Neural progenitor cell (in vitro differentiated cells): ENCODE data around the gene C1orf87. TPM values are rescaled to one million over a fixed set of nuclear protein-coding genes. Genes with fewer than 3 reads are reported as not detected.
A peak's percentile ranks its signal among the peaks of the same experiment; 100 is the strongest.

Experiments
- DNase-seq: peaks from one replicate; pipeline ENCODE4 v3.0.0-alpha.2; 2016; ENCODE audit warnings: low spot score
- H2AFZ ChIP-seq: fragments of 200-600 bp; sonication (generic); replicated peaks from 2 replicates; pipeline ENCODE4 v1.6.1; 2016; ENCODE audit warnings: antibody characterized with exemption
- H3F3A ChIP-seq: fragments of 200-600 bp; sonication (generic); 2 replicates; pipeline ENCODE4 v1.6.1; 2016; ENCODE audit warnings: antibody characterized with exemption, low read depth
- H3K27ac ChIP-seq: fragments of 200-600 bp; sonication (generic); 2 replicates; pipeline ENCODE4 v1.5.1; 2016; ENCODE audit warnings: mild to moderate bottlenecking
- H3K27me3 ChIP-seq: fragments of 200-600 bp; sonication (generic); 2 replicates; pipeline ENCODE4 v1.6.1; 2016; ENCODE audit warnings: mild to moderate bottlenecking, moderate library complexity
- H3K36me3 ChIP-seq: fragments of 200-600 bp; sonication (generic); 2 replicates; pipeline ENCODE4 v1.5.1; 2016
- H3K4me1 ChIP-seq: fragments of 200-600 bp; sonication (generic); 2 replicates; pipeline ENCODE4 v1.6.1; 2016; ENCODE audit warnings: mixed run types
- H3K4me2 ChIP-seq: fragments of 200-600 bp; sonication (generic); 2 replicates; pipeline ENCODE4 v1.6.1; 2016
- H3K4me3 ChIP-seq: fragments of 200-600 bp; sonication (generic); 2 replicates; pipeline ENCODE4 v1.5.1; 2016
- H3K79me2 ChIP-seq: fragments of 200-600 bp; sonication (generic); 2 replicates; pipeline ENCODE4 v1.6.1; 2016; ENCODE audit warnings: low read depth
- H3K9ac ChIP-seq: fragments of 200-600 bp; sonication (generic); 2 replicates; pipeline ENCODE4 v1.6.1; 2016
- H3K9me3 ChIP-seq: fragments of 200-600 bp; sonication (generic); 2 replicates; pipeline ENCODE4 v1.5.1; 2016; ENCODE audit warnings: low read depth
- H4K20me1 ChIP-seq: fragments of 200-600 bp; sonication (generic); 2 replicates; pipeline ENCODE4 v1.6.1; 2016; ENCODE audit warnings: low read depth
- H3K27ac Mint-ChIP-seq: 3 replicates; pipeline ENCODE4 v1.8.0; 2021; ENCODE audit warnings: mixed read lengths
- H3K27me3 Mint-ChIP-seq: 2 replicates; pipeline ENCODE4 v1.8.0; 2022; ENCODE audit warnings: low read depth, mild to moderate bottlenecking, inconsistent platforms, moderate library complexity, mixed read lengths; ENCODE audit not compliant: insufficient read depth
- H3K36me3 Mint-ChIP-seq: 3 replicates; pipeline ENCODE4 v1.8.0; 2021; ENCODE audit warnings: mixed read lengths
- H3K4me1 Mint-ChIP-seq: 3 replicates; pipeline ENCODE4 v1.8.0; 2021; ENCODE audit warnings: mixed read lengths
- H3K4me3 Mint-ChIP-seq: 3 replicates; pipeline ENCODE4 v1.8.0; 2021; ENCODE audit warnings: mild to moderate bottlenecking, moderate library complexity, mixed read lengths
- H3K9me3 Mint-ChIP-seq: 3 replicates; pipeline ENCODE4 v1.8.0; 2020; ENCODE audit warnings: mixed read lengths
- CTCF ChIP-seq: fragments of 200-600 bp; sonication (generic); IDR thresholded peaks from 2 replicates; pipeline ENCODE4 v1.5.1; 2017; ENCODE audit warnings: antibody characterized with exemption, mild to moderate bottlenecking
- EZH2 ChIP-seq: fragments of 200-600 bp; sonication (generic); IDR thresholded peaks from 2 replicates; pipeline ENCODE4 v1.6.1; 2017; ENCODE audit warnings: antibody characterized with exemption, mild to moderate bottlenecking, moderate library complexity
- EZH2phosphoT487 ChIP-seq: fragments of 200-600 bp; sonication (generic); IDR thresholded peaks from 2 replicates; pipeline ENCODE4 v1.6.1; 2017; ENCODE audit warnings: antibody characterized with exemption
- total RNA-seq: library from RNA; depleted of rRNA; stranded (reverse); fragments of >200 nt; gene quantifications from 2 replicates; pipeline ENCODE4 v1.2.3, GENCODE V29; 2015; ENCODE audit warnings: low replicate concordance

The C1orf87 gene
- total RNA-seq, 1 donor from 2014 or later: not detected

GRCh38 chr1:59994302-59995198, 79.0 kb downstream of the C1orf87 start:
- H3K4me1 Mint-ChIP-seq: peaks cover 20% of the 10 kb centered on the region
- no peak overlapping the region for H3K27ac Mint-ChIP-seq
- peaks cover 27% of the 10 kb centered on the region for H3K4me1 ChIP-seq
- peaks cover 3% of the 10 kb centered on the region for H3F3A ChIP-seq
- DNase-seq: no peak
- no peaks in the 10 kb centered on the region for H3K36me3 ChIP-seq
- no peaks in the 10 kb centered on the region for H3K36me3 Mint-ChIP-seq
- no peak for TF ChIP-seq CTCF
- TF ChIP-seq EZH2: no peak
- no peak for TF ChIP-seq EZH2phosphoT487
- no peaks in the 10 kb centered on the region for H3K79me2 ChIP-seq
- H3K27me3 Mint-ChIP-seq: no peaks in the 10 kb centered on the region
- no peak overlapping the region for H3K27ac ChIP-seq
- no peak overlapping the region for H3K4me3 Mint-ChIP-seq
- H3K27me3 ChIP-seq: no peaks in the 10 kb centered on the region
- H4K20me1 ChIP-seq: no peaks in the 10 kb centered on the region
- H3K9me3 ChIP-seq: no peaks in the 10 kb centered on the region
- no peak overlapping the region for H3K4me3 ChIP-seq
- H3K9ac ChIP-seq: no peak overlapping the region
- H3K9me3 Mint-ChIP-seq: no peaks in the 10 kb centered on the region
- H2AFZ ChIP-seq: no peak overlapping the region
- no peak overlapping the region for H3K4me2 ChIP-seq

DNA sequence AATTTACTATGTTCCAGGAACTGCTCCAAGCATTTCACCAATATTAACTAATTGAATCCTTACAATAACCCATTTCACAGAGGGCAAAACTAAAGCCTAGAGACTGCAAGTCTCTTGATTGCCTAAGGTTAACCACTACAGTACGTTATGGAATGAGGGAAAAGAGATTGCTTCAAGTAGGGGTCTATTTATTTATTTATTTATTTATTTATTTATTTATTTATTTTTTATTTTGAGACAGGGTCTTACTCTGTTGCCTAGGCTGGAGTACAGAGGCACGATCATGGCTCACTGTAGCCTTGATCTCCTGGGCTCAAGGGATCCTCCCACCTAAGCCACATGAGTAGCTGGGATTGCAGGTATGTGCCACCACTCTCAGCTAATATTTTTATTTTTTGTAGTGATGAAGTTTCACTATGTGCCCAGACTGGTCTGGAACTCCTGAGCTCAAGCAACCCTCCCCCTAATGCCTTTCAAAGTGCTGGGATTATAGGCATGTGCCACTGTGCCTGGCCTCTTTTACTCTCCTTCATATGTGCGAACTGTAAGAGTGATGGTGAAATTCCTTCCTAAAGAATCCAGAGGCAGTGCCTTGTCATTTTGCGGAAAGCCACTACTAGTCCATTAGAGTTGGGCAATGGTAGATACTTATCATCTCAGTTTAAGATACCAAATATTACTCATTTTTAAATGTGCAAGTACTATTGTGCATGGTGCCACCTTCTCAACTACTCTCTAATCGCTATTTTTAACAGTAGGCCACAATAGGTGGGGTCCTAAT, 81.3 kb downstream of the C1orf87 start:
- Histone ChIP-seq H3K79me2 (no peaks in the 10 kb centered on the region), H3K36me3 (no peaks in the 10 kb centered on the region), H2AFZ (no peak overlapping the region), H4K20me1 (no peaks in the 10 kb centered on the region), H3K9me3 (no peaks in the 10 kb centered on the region), H3K4me2 (no peak overlapping the region), H3K4me1 (peaks cover 4% of the 10 kb centered on the region), H3K4me3 (no peak overlapping the region), H3K27me3 (no peaks in the 10 kb centered on the region), H3K9ac (no peak overlapping the region), H3F3A (no peaks in the 10 kb centered on the region), H3K27ac (no peak overlapping the region)
- no peak for TF ChIP-seq EZH2phosphoT487
- no peak for TF ChIP-seq CTCF
- no peak for TF ChIP-seq EZH2
- Mint-ChIP-seq H3K36me3 (no peaks in the 10 kb centered on the region), H3K27ac (no peak overlapping the region), H3K4me3 (no peak overlapping the region), H3K4me1 (peaks cover 5% of the 10 kb centered on the region), H3K9me3 (no peaks in the 10 kb centered on the region), H3K27me3 (no peaks in the 10 kb centered on the region)
- no peak for DNase-seq

- peaks cover 7% of the 10 kb centered on the region for H3K4me1 ChIP-seq
- H3K27me3 ChIP-seq: no peaks in the 10 kb centered on the region
- Mint-ChIP-seq H3K27ac (peak overlapping the region; percentile 55), H3K4me3 (no peak overlapping the region), H3K27me3 (no peaks in the 10 kb centered on the region), H3K36me3 (peaks cover 2% of the 10 kb centered on the region), H3K4me1 (peaks cover 13% of the 10 kb centered on the region), H3K9me3 (peaks cover 2% of the 10 kb centered on the region)
- no peak overlapping the region for H3K4me2 ChIP-seq
- H4K20me1 ChIP-seq: no peaks in the 10 kb centered on the region
- H3K79me2 ChIP-seq: no peaks in the 10 kb centered on the region
- no peak for DNase-seq
- H3K9me3 ChIP-seq: no peaks in the 10 kb centered on the region
- no peak overlapping the region for H3K4me3 ChIP-seq
- no peak overlapping the region for H3K9ac ChIP-seq
- no peaks in the 10 kb centered on the region for H3F3A ChIP-seq
- peak overlapping the region; percentile 64 for H2AFZ ChIP-seq
- H3K36me3 ChIP-seq: no peaks in the 10 kb centered on the region
- no peak for TF ChIP-seq EZH2
- TF ChIP-seq CTCF: no peak
- TF ChIP-seq EZH2phosphoT487: no peak
- H3K27ac ChIP-seq: no peak overlapping the region
These were observed 83.1 kb downstream of the C1orf87 start for GRCh38 chr1:59990470-59990869.
